Vagina (tissue), 2 donors: ENCODE data around the gene PTPA. TPM values are rescaled to one million over a fixed set of nuclear protein-coding genes. Genes with fewer than 3 reads are reported as not detected.

Source experiments
- DNase-seq, 2 donors: peaks; one replicate each; pipeline ENCODE4 v3.0.0-alpha.2; 2017; ENCODE audit errors: extremely low spot score in 2 of 2
- H3K27ac ChIP-seq: fragments of 200-600 bp; sonication (generic); one replicate; pipeline ENCODE4 v1.5.1; 2019
- H3K27me3 ChIP-seq: fragments of 200-600 bp; sonication (generic); one replicate; pipeline ENCODE4 v1.5.1; 2019
- H3K36me3 ChIP-seq, 2 donors: fragments of 200-600 bp; sonication (generic); one replicate each; pipeline ENCODE4 v1.5.1; 2017 to 2019
- H3K4me1 ChIP-seq: fragments of 200-600 bp; sonication (generic); one replicate; pipeline ENCODE4 v1.5.1; 2019
- H3K4me3 ChIP-seq, 2 donors: fragments of 200-600 bp; sonication (generic); 1 replicate in 1 of 2; 2 replicates in 1 of 2; pipeline ENCODE4 v1.5.1; 2016 to 2019
- H3K9me3 ChIP-seq: fragments of 200-600 bp; sonication (generic); one replicate; pipeline ENCODE4 v1.5.1; 2019
- POLR2A ChIP-seq, 2 donors: fragments of 450-650 bp; IDR thresholded peaks; one replicate each; pipeline ENCODE4 v1.6.1; 2017; ENCODE audit warnings: antibody characterized with exemption in 2 of 2, mild to moderate bottlenecking in 2 of 2, moderate library complexity in 2 of 2
- POLR2AphosphoS5 ChIP-seq, 2 donors: sonication (generic); formaldehyde crosslinking; IDR thresholded peaks; one replicate each; pipeline ENCODE4 v1.9.0; 2017; ENCODE audit warnings: antibody characterized with exemption in 2 of 2, mild to moderate bottlenecking in 2 of 2, low read depth in 1 of 2; ENCODE audit not compliant: insufficient read depth in 1 of 2
- intact Hi-C: fragments of 100-400 bp; cut with DNase I; formaldehyde crosslinking; loops from one replicate; pipeline ENCODE4 v1.15.1; 2023
- total RNA-seq: library from RNA; depleted of rRNA; stranded (reverse); fragments of >200 nt; gene quantifications from one replicate; pipeline ENCODE4 v1.2.3, GENCODE V29; 2016
- TF ChIP-seq, protein P1 (sequence below), 3 experiments: fragments of 450-650 bp in 2 of 3; fragments of 200-600 bp in 1 of 3; sonication (generic) in 1 of 3; IDR thresholded peaks; one replicate each; pipeline ENCODE4 v1.5.1; 2017 to 2019; ENCODE audit warnings: antibody characterized with exemption in 3 of 3, mild to moderate bottlenecking in 2 of 3, moderate library complexity in 2 of 3

PTPA gene
- total RNA-seq, 1 donor from 2014 or later = 46.2 TPM

DNA sequence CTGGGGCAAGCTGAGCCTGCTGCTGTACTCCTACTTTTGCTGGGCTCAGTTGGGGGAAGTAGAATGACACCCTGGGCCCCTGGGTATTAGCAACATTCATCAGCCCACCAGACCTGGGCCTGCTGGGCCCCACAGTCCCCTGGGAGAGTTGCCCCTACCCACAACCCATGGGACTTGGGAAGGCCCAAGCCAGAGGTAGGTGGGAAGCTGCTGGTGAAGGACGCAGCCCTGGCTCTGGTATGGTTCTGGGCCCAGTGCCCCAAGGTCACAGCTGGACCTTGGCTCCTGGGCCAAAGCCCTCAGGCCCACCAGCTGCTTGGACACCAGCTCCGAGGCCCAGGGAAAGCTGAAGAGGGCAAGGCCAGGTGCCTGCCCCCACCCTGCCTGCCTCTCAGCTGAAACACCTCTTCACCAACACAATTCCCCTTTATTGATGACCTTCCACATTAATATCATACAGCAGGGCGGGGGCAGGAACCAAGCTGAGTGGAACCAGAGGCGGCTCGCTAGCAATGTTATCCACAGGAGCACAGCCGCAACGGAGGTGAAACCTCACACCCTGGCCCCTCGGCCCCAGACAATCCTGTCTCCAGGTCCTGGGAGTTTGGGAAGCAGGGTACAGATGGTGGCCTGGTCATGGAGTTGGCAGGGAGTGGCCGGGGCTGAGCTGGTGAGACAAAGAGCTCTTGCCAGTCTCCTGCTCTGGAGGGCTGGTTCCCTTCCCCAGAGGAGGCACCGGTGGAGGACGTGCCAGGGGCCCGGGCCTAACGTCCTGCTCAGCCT, 16.6 kb upstream of the PTPA start:
- no peaks in the 10 kb centered on the region for H3K9me3 ChIP-seq
- TF ChIP-seq, protein P1, sequence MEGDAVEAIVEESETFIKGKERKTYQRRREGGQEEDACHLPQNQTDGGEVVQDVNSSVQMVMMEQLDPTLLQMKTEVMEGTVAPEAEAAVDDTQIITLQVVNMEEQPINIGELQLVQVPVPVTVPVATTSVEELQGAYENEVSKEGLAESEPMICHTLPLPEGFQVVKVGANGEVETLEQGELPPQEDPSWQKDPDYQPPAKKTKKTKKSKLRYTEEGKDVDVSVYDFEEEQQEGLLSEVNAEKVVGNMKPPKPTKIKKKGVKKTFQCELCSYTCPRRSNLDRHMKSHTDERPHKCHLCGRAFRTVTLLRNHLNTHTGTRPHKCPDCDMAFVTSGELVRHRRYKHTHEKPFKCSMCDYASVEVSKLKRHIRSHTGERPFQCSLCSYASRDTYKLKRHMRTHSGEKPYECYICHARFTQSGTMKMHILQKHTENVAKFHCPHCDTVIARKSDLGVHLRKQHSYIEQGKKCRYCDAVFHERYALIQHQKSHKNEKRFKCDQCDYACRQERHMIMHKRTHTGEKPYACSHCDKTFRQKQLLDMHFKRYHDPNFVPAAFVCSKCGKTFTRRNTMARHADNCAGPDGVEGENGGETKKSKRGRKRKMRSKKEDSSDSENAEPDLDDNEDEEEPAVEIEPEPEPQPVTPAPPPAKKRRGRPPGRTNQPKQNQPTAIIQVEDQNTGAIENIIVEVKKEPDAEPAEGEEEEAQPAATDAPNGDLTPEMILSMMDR (IDR thresholded peaks at IDR 0.05) = no peak
- TF ChIP-seq POLR2AphosphoS5 (IDR thresholded peaks at IDR 0.05; ENCODE audit: insufficient read depth in 1 of 2, low read depth in 1 of 2) (no peak), POLR2A (IDR thresholded peaks at IDR 0.05) (no peak)
- no peak for DNase-seq
- no peak overlapping the region for H3K27ac ChIP-seq
- H3K27me3 ChIP-seq = no peaks in the 10 kb centered on the region
- H3K4me1 ChIP-seq = no peaks in the 10 kb centered on the region
- intact Hi-C loops = no loop called here
- peaks cover 0 to 23% of the 10 kb centered on the region in 2 donors for H3K36me3 ChIP-seq
- H3K4me3 ChIP-seq = no peak overlapping the region

- intact Hi-C loops = no loop called here
- Histone ChIP-seq H3K27ac (no peak overlapping the region), H3K27me3 (no peaks in the 10 kb centered on the region), H3K9me3 (no peaks in the 10 kb centered on the region), H3K4me3 (no peak overlapping the region), H3K36me3 (peaks cover 0 to 20% of the 10 kb centered on the region in 2 donors), H3K4me1 (no peaks in the 10 kb centered on the region)
- DNase-seq = no peak
- TF ChIP-seq POLR2A (IDR thresholded peaks at IDR 0.05) (no peak), POLR2AphosphoS5 (IDR thresholded peaks at IDR 0.05; ENCODE audit: insufficient read depth in 1 of 2, low read depth in 1 of 2) (no peak)
- TF ChIP-seq, protein P1 (IDR thresholded peaks at IDR 0.05) = no peak
Measured at GRCh38 chr9:129095170-129095667, 16.0 kb upstream of the PTPA start.

- no peak for DNase-seq
- peaks cover 0 to 20% of the 10 kb centered on the region in 2 donors for H3K36me3 ChIP-seq
- no peak overlapping the region for H3K4me3 ChIP-seq
- no peaks in the 10 kb centered on the region for H3K27me3 ChIP-seq
- TF ChIP-seq, protein P1 (IDR thresholded peaks at IDR 0.05) = no peak
- TF ChIP-seq POLR2A (IDR thresholded peaks at IDR 0.05) (no peak), POLR2AphosphoS5 (IDR thresholded peaks at IDR 0.05; ENCODE audit: insufficient read depth in 1 of 2, low read depth in 1 of 2) (no peak)
- intact Hi-C loops = no loop called here
- no peaks in the 10 kb centered on the region for H3K4me1 ChIP-seq
- no peaks in the 10 kb centered on the region for H3K9me3 ChIP-seq
- H3K27ac ChIP-seq = no peak overlapping the region
Measured at GRCh38 chr9:129095908-129096307, 15.3 kb upstream of the PTPA start.

DNA sequence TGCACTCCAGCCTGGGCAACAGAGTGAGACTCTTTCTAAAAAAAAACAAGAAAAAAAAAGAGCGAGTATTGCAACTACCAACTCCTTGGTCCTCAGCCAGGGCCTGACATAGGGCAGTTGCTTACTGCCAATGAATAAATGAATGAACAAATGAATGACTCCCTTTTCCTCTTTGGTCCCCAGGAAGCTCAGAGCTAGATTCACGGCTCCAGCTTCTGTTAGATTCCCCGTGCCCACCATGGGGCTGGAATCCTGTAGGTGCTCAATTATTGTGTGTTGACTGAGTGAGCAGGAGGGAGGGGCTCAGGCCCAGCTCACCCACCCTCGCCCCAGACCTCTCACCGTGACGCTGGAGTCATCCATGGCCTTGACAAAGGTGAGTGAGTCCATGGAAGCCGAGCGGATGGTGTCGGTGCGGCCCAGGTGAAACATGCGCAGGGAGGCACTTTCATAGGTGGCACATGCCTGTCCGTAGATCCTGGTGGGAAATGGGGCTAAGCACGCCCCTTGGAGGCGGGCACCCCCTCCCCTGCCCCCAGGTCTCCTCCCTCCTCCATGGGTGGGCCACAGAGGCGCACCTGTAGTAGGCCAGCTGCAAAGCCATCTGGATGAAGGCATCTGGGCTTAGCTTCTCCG, 13.4 kb upstream of the PTPA start:
- no peak overlapping the region for H3K4me3 ChIP-seq
- no peak for DNase-seq
- no peaks in the 10 kb centered on the region for H3K4me1 ChIP-seq
- H3K36me3 ChIP-seq = peaks cover 0 to 20% of the 10 kb centered on the region in 2 donors
- H3K27me3 ChIP-seq = no peaks in the 10 kb centered on the region
- no peak overlapping the region for H3K27ac ChIP-seq
- no peaks in the 10 kb centered on the region for H3K9me3 ChIP-seq
- intact Hi-C loops = no loop called here
- TF ChIP-seq POLR2AphosphoS5 (IDR thresholded peaks at IDR 0.05; ENCODE audit: insufficient read depth in 1 of 2, low read depth in 1 of 2) = no peak
- no peak for TF ChIP-seq POLR2A (IDR thresholded peaks at IDR 0.05)
- TF ChIP-seq, protein P1 (IDR thresholded peaks at IDR 0.05) = no peak

- H3K36me3 ChIP-seq = peaks cover 0 to 20% of the 10 kb centered on the region in 2 donors
- no peak for DNase-seq
- H3K9me3 ChIP-seq = no peaks in the 10 kb centered on the region
Measured at GRCh38 chr9:129098328-129098727, 12.9 kb upstream of the PTPA start.

More at GRCh38 chr9:129098328-129098727, 12.9 kb upstream of the PTPA start:
- intact Hi-C loops = no loop called here
- no peaks in the 10 kb centered on the region for H3K27me3 ChIP-seq
- H3K4me1 ChIP-seq = no peaks in the 10 kb centered on the region
- no peak overlapping the region for H3K4me3 ChIP-seq
- TF ChIP-seq POLR2A (IDR thresholded peaks at IDR 0.05) (no peak), POLR2AphosphoS5 (IDR thresholded peaks at IDR 0.05; ENCODE audit: insufficient read depth in 1 of 2, low read depth in 1 of 2) (no peak)
- TF ChIP-seq, protein P1 (IDR thresholded peaks at IDR 0.05) = no peak
- H3K27ac ChIP-seq = no peak overlapping the region
